Measurements from ENCODE around the gene NPTX2. TPM values are rescaled to one million over a fixed set of nuclear protein-coding genes. Genes with fewer than 3 reads are reported as not detected.

NPTX2 gene
- total and polyA plus RNA-seq, 2 of the 8 experiments (the other 6 are each of a cell fraction or from before 2014, with no cell fraction given), result 18.4 to 19.2 TPM

- TF ChIP-seq CHD7 (IDR thresholded peaks at IDR 0.05; ENCODE audit: insufficient replicate concordance, low read length) (no peak), BCL11A (IDR thresholded peaks at IDR 0.05; ENCODE audit: low read depth in 2 of 2, low read length in 2 of 2) (no peak), BACH1 (IDR thresholded peaks at IDR 0.05; ENCODE audit: low read length) (no peak), JUN (IDR thresholded peaks at IDR 0.05; ENCODE audit: low read depth, low read length) (no peak), MAFK (IDR thresholded peaks at IDR 0.05; ENCODE audit: low read depth, low read length) (no peak), EP300 (IDR thresholded peaks at IDR 0.05; ENCODE audit: borderline replicate concordance in 1 of 2, low read depth in 2 of 2, low read length in 2 of 2) (no peak), HDAC2 (IDR thresholded peaks at IDR 0.05; ENCODE audit: borderline replicate concordance in 1 of 2, low read depth in 2 of 2, low read length in 2 of 2) (no peak)
These were observed 47.8 kb downstream of the NPTX2 start (continued) for GRCh38 chr7:98664882-98665281.
